ENCODE data around the gene RAD51B.

RAD51B gene

DNA sequence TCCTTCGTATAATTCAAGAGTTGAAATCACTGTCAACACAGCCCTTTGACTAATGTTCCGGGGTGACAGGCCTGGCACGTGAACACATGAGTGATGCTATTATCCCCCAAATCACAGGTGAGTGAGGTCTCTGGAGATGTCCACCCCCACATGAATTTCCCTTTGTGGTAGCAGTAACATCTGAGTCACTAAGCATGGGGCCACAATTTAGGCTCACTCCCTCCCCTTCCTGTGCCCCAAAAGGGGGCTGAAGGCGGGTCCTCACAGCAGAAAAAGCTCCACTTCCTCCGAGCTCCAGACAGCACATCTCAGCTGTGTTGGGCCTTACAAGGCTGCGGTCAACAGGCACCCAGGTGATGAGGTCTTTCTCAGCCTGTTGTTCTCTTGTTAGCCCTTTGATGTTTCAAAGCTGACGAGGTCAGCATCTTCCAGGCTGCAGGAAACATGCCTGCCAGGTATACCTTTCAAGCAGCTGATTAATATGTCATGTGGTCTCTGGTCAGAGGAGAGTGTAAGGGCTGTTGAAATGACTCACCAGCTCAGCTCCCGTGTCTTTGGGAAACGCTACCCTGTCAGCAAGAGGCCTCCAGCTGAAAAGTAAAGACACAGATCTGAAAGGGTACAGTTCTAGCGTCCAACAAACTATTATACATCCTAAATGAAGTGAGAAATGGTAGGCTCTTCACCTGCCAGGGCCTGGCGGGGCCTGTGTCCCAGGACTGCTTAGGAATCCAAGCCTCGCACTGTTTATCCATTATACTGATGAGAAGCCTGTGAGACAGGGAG lies 866.0 kb downstream of the RAD51B start:
- no peak for DNase-seq (ENCODE audit: low read depth, low spot score)
- H3K9ac ChIP-seq (ENCODE audit: insufficient read length): peak overlapping the region; percentile 60
- peak overlapping the region; percentile 33; the same call in 1 of the 2 replicates for H3K4me3 ChIP-seq
- no peaks in the 10 kb centered on the region for H3K36me3 ChIP-seq (ENCODE audit: insufficient read depth, low read length)
- peak overlapping the region; percentile 100 for H3K27ac ChIP-seq
- no peaks in the 10 kb centered on the region for H3K9me3 ChIP-seq (ENCODE audit: low read depth, low read length)
- no peak for TF ChIP-seq FOXP2 (optimal IDR thresholded peaks at IDR 0.05; ENCODE audit: control extremely low read depth, extremely low read length, insufficient read depth)
- TF ChIP-seq POLR2AphosphoS5 (IDR thresholded peaks at IDR 0.05; ENCODE audit: borderline replicate concordance, low read depth, low read length): no peak
- no peak for TF ChIP-seq EZH2 (IDR thresholded peaks at IDR 0.05)

DNA sequence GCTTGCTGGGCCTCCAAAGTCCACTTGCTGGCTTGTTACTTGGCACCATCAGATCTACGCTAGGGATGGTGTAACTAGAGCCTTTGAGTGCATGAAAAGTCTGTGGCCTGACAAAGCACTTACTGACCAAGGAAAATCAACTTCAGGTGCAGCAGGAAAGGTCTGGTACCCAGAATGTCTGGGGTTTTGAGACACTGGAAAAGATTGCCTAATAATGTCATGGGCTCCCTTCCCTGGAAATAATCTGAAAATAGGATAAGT lies 866.6 kb downstream of the RAD51B start:
- Histone ChIP-seq H3K9ac (ENCODE audit: insufficient read length) (peak overlapping the region; percentile 60), H3K36me3 (ENCODE audit: insufficient read depth, low read length) (no peaks in the 10 kb centered on the region), H3K9me3 (ENCODE audit: low read depth, low read length) (no peaks in the 10 kb centered on the region), H3K27ac (peak overlapping the region; percentile 100), H3K4me3 (no peak overlapping the region)
- no peak for DNase-seq (ENCODE audit: low read depth, low spot score)
- no peak for TF ChIP-seq EZH2 (IDR thresholded peaks at IDR 0.05)
- TF ChIP-seq FOXP2 (optimal IDR thresholded peaks at IDR 0.05; ENCODE audit: control extremely low read depth, extremely low read length, insufficient read depth): no peak
- TF ChIP-seq POLR2AphosphoS5 (IDR thresholded peaks at IDR 0.05; ENCODE audit: borderline replicate concordance, low read depth, low read length): no peak

DNA sequence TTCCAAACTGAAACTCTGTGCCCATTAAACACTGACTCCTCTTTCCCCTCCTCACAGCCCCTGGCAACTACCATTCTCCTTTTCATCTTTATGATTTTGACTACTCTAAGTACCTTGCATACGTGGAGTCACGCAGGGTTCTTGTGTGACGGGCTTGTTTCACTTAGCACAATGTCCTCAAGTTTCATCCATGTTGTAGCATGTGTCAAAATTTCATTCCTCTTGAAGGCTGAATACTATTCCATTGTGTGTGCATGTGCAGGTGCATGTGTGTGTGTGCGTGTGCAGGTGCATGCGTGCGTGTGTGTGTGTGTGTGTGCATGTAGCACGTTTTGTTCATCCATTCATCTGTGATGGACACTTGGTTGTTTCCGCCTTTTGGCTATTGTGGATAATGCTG lies 867.1 kb downstream of the RAD51B start:
- no peak overlapping the region for H3K4me3 ChIP-seq
- H3K9me3 ChIP-seq (ENCODE audit: low read depth, low read length): no peaks in the 10 kb centered on the region
- DNase-seq (ENCODE audit: low read depth, low spot score): no peak
- peak overlapping the region; percentile 100; the same call in 1 of the 2 replicates for H3K27ac ChIP-seq
- no peak overlapping the region for H3K9ac ChIP-seq (ENCODE audit: insufficient read length)
- H3K36me3 ChIP-seq (ENCODE audit: insufficient read depth, low read length): no peaks in the 10 kb centered on the region
- TF ChIP-seq POLR2AphosphoS5 (IDR thresholded peaks at IDR 0.05; ENCODE audit: borderline replicate concordance, low read depth, low read length) (no peak), EZH2 (IDR thresholded peaks at IDR 0.05) (no peak)

DNA sequence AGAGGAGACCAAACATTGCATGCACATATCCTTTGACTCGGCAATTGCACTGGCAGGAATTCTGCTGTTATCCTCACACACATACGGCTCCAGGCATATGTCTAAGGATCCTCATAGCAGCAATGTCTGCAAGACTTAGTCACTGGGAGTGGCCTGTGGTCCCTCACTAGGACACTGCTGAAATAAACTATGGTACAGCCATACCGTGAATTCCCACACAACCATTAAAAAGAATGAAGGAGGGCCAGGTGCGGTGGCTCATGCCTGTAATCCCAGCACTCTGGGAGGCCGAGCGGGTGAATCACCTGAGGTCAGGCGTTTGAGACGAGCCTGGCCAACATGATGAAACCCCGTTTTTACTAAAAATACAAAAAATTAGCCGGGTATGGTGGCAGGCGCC lies 868.2 kb downstream of the RAD51B start:
- Histone ChIP-seq H3K9ac (ENCODE audit: insufficient read length) (no peak overlapping the region), H3K4me3 (no peak overlapping the region), H3K36me3 (ENCODE audit: insufficient read depth, low read length) (no peaks in the 10 kb centered on the region), H3K27ac (peak overlapping the region; percentile 76), H3K9me3 (ENCODE audit: low read depth, low read length) (no peaks in the 10 kb centered on the region)
- TF ChIP-seq FOXP2 (optimal IDR thresholded peaks at IDR 0.05; ENCODE audit: control extremely low read depth, extremely low read length, insufficient read depth): no peak
- TF ChIP-seq EZH2 (IDR thresholded peaks at IDR 0.05): no peak
- no peak for TF ChIP-seq POLR2AphosphoS5 (IDR thresholded peaks at IDR 0.05; ENCODE audit: borderline replicate concordance, low read depth, low read length)
- DNase-seq (ENCODE audit: low read depth, low spot score): no peak

DNA sequence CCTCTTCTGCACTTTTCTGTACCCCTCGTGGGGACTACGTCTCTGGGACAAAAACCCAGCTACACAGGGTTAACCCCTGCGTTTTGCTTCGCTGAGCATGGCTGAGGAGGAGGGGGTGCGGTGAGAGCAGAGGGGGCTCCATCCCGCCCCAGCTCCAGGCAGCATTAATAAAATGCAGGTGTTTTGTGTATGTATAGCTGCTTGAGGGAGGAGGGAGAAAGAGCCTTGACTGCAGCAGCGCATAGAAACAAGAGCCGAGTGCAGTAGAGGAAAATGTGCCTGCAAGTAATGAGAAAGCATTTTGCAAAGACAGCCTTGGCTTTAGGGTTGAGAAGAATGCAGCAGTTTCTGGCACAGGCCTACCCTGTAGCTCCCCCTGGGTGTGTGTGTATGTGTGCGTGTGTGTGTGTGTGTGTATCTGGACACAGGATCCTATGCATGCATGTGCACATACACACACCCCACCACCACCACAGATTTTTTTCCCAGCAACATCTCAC lies 869.3 kb downstream of the RAD51B start:
- peak overlapping the region; percentile 34 for H3K9ac ChIP-seq (ENCODE audit: insufficient read length)
- DNase-seq (ENCODE audit: low read depth, low spot score): peak; percentile 40

DNA sequence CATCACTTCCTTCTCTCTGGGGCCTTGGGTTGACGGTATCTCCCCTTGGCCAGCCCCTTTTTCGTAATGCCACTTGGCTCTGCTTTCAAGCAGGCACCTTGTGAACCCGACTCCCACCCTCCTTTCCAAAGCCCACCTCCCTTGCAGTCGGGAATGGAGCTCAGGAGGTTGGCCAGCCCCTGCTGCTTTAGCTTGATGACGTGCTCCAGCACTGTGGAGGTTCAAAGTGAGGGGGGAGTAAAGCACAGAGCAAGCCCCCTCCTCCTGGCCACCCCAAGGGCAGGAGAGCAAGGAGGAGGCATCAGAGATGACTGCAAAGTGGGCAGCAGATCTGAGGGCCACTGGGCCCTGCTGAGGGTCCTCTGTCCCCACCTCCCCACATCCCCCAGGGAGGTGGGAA lies 869.9 kb downstream of the RAD51B start:
- DNase-seq (ENCODE audit: low read depth, low spot score): no peak
- Histone ChIP-seq H3K9ac (ENCODE audit: insufficient read length) (no peak overlapping the region), H3K36me3 (ENCODE audit: insufficient read depth, low read length) (no peaks in the 10 kb centered on the region), H3K4me3 (no peak overlapping the region), H3K27ac (peak overlapping the region; percentile 76), H3K9me3 (ENCODE audit: low read depth, low read length) (no peaks in the 10 kb centered on the region)
- TF ChIP-seq FOXP2 (optimal IDR thresholded peaks at IDR 0.05; ENCODE audit: control extremely low read depth, extremely low read length, insufficient read depth) (no peak), POLR2AphosphoS5 (IDR thresholded peaks at IDR 0.05; ENCODE audit: borderline replicate concordance, low read depth, low read length) (no peak), EZH2 (IDR thresholded peaks at IDR 0.05) (no peak)

More for the DNA sequence above, 869.3 kb downstream of the RAD51B start:
- no peaks in the 10 kb centered on the region for H3K36me3 ChIP-seq (ENCODE audit: insufficient read depth, low read length)
- H3K9me3 ChIP-seq (ENCODE audit: low read depth, low read length): no peaks in the 10 kb centered on the region
- H3K27ac ChIP-seq: peak overlapping the region; percentile 76
- TF ChIP-seq FOXP2 (optimal IDR thresholded peaks at IDR 0.05; ENCODE audit: control extremely low read depth, extremely low read length, insufficient read depth) (no peak), POLR2AphosphoS5 (IDR thresholded peaks at IDR 0.05; ENCODE audit: borderline replicate concordance, low read depth, low read length) (no peak), EZH2 (IDR thresholded peaks at IDR 0.05) (no peak)
- H3K4me3 ChIP-seq: peak overlapping the region; percentile 52

DNA sequence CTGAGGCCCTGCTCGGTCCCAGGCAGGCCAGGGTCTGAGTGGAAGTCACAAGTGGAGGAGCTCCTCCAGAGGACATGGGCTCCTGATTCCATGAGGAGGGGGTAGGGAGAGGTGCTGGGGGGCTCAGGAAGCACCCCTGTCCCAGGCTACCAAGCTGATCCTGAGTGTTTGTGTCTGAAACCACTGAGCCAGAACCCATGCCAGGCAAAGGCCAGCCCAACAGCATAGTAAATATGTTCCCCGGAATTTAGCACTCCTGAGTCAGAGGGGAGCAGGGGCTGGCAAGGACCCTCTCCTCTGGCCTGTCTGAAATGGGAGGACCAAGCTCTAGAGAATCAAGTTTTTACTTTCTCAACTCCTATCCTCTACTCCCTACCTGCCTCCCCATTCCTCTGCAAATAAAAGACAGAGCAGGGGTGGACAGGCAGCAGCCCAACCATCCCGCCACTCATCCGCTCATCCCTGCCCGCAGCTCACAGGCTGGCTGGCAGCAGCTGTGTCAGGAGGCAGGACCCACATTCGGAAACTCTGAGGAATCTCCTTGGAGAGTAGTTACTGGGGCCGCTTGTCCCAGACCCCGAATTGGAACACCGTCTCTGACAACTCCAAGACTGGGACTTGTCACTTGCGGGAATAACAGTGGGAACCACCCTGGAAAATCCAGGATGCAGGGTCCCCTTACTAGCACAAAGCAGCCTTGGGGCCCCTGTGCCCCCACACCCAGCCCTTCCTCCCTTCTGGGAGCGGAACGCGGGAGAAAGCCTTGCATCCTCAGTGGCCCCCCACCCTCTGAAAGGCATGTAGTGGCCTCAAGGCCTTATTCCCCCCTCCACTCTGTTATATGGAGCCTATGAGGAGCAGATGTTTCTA lies 870.7 kb downstream of the RAD51B start:
- H3K27ac ChIP-seq: no peak overlapping the region
- H3K9ac ChIP-seq (ENCODE audit: insufficient read length): no peak overlapping the region
- H3K36me3 ChIP-seq (ENCODE audit: insufficient read depth, low read length): no peaks in the 10 kb centered on the region
- TF ChIP-seq FOXP2 (optimal IDR thresholded peaks at IDR 0.05; ENCODE audit: control extremely low read depth, extremely low read length, insufficient read depth): no peak
- no peak for TF ChIP-seq POLR2AphosphoS5 (IDR thresholded peaks at IDR 0.05; ENCODE audit: borderline replicate concordance, low read depth, low read length)
- TF ChIP-seq EZH2 (IDR thresholded peaks at IDR 0.05): no peak
- H3K4me3 ChIP-seq: no peak overlapping the region
- DNase-seq (ENCODE audit: low read depth, low spot score): no peak
- no peaks in the 10 kb centered on the region for H3K9me3 ChIP-seq (ENCODE audit: low read depth, low read length)

DNA sequence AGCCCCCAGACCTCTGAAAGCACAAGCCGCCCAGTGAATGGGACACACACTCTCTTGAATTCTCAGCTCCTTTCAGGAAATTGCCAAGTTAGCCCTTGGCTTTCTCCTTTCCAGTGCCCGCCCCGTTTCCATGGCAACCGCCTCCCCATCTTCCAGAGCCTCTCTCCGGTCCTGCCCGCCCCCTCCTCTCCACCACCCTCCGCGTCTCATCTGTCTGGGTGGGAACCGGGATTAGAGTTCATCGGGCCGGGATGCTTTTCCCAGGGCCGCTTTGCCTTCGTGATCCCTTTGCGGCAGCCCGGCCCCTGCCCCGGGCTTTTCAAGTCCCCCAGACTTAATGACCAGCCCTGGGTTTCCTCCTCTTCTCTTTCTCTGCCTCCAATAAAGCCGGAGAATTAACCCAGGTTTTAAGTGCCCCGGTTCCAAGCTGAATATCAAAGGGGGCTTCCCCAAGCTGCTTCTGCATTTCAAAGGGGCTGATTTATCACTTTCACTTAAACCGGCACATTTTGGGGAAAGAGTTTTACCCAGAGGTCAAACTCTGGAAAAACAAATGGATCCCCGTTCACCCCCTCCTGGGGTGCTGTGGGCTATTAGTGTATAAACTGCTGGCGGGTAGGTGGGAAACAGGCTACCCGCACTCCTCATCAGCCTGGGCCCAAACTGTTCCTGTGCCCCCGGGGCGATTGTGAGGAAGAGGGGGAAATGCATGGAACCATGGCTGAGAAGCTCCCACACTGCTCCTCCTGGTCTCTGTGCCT lies 871.6 kb downstream of the RAD51B start:
- Histone ChIP-seq H3K9me3 (ENCODE audit: low read depth, low read length) (no peaks in the 10 kb centered on the region), H3K9ac (ENCODE audit: insufficient read length) (no peak overlapping the region), H3K27ac (no peak overlapping the region), H3K36me3 (ENCODE audit: insufficient read depth, low read length) (no peaks in the 10 kb centered on the region), H3K4me3 (no peak overlapping the region)
- TF ChIP-seq POLR2AphosphoS5 (IDR thresholded peaks at IDR 0.05; ENCODE audit: borderline replicate concordance, low read depth, low read length): no peak
- TF ChIP-seq EZH2 (IDR thresholded peaks at IDR 0.05): no peak
- TF ChIP-seq FOXP2 (optimal IDR thresholded peaks at IDR 0.05; ENCODE audit: control extremely low read depth, extremely low read length, insufficient read depth): no peak
- DNase-seq (ENCODE audit: low read depth, low spot score): no peak
